Psoas muscle (tissue), 8 donors: ENCODE measurements around the gene BRPF1. TPM values are rescaled to one million over a fixed set of nuclear protein-coding genes. Genes with fewer than 3 reads are reported as not detected.

ENCODE experiments used
- ATAC-seq, 4 donors: fragments of 200-7000 bp; cut with Tn5 transposase; one replicate each; pipeline ENCODE4 v1.9.1; 2020; ENCODE audit warnings: moderate library complexity in 3 of 4, mild to moderate bottlenecking in 2 of 4
- DNase-seq, 2 donors: peaks; one replicate each; pipeline ENCODE4 v3.0.0-alpha.2; 2020
- H3K27ac ChIP-seq: fragments of 200-600 bp; one replicate; pipeline ENCODE4 v1.8.0; 2022
- H3K27me3 ChIP-seq, 3 donors: fragments of 200-600 bp in 1 of 3; one replicate each; pipeline versions ENCODE4 v1.6.1 to v1.8.0; 2013 to 2022; ENCODE audit warnings: low read length in 2 of 3, mild to moderate bottlenecking in 2 of 3, moderate library complexity in 1 of 3; ENCODE audit not compliant: insufficient read depth in 3 of 3
- H3K36me3 ChIP-seq, 2 donors: fragments of 200-600 bp in 1 of 2; one replicate each; pipeline versions ENCODE4 v1.6.1 to v1.8.0; 2013 to 2022; ENCODE audit warnings: low read depth in 1 of 2, mild to moderate bottlenecking in 1 of 2, moderate library complexity in 1 of 2; ENCODE audit not compliant: insufficient read depth in 1 of 2
- H3K4me1 ChIP-seq: fragments of 200-600 bp; one replicate; pipeline ENCODE4 v1.8.0; 2022
- H3K4me3 ChIP-seq: fragments of 200-600 bp; one replicate; pipeline ENCODE4 v1.8.0; 2022; ENCODE audit warnings: mild to moderate bottlenecking
- H3K9me3 ChIP-seq: fragments of 200-600 bp; one replicate; pipeline ENCODE4 v1.8.0; 2022
- CTCF ChIP-seq: fragments of 200-600 bp; IDR thresholded peaks from one replicate; pipeline ENCODE4 v1.8.0; 2022; ENCODE audit warnings: antibody characterized with exemption
- WGBS, 3 donors: extraction: QIAGEN DNeasy Blood & Tissue Kit; methylation state at CpG; one replicate each; pipeline versions ENCODE4 v1.1.6 to v1.1.7; 2013; 5-methylcytosine and 5-hydroxymethylcytosine counted together
- intact Hi-C, 2 donors: fragments of 100-400 bp; cut with DNase I; formaldehyde crosslinking; loops; one replicate each; pipeline versions ENCODE4 v1.11.0 to v1.14.2; 2022
- polyA plus RNA-seq, 3 donors: library from polyadenylated mRNA; stranded (reverse); fragments of 200-250 nt; gene quantifications; one replicate each; pipeline ENCODE4 v1.2.3, GENCODE V29; 2013
- total RNA-seq, 4 donors: library from RNA; stranded (reverse); fragmentation: NEBNext Ultra II Directional in 2 of 4; extraction: Animal tissue kit (Norgen Biotek cat#: 25700) in 2 of 4; gene quantifications; one replicate each; pipeline versions ENCODE4 v1.2.1 to v1.2.4, GENCODE V29; 2021 to 2023
- donor health status: healthy with polysubstance abuse.
- donor health status: DM: no; HTN: no; CAD: no; lungs with moderate emphysema.
- donor health status: Bipolar disorder and iron deficiency.
- donor health status: healthy.
- donor health status: DM: yes; HTN: yes; CAD: no.
- donor health status: DM: no; HTN: no; CAD: no.
- donor health status: DM: no; HTN: no; CAD: no.
- donor health status: DM: yes; HTN: yes; CAD: no.

Gene BRPF1
- total and polyA plus RNA-seq, 7 donors: 6.8 to 16.1 (median 9.9) TPM

- Histone ChIP-seq H3K4me1 (no peaks in the 10 kb centered on the region), H3K36me3 (no peaks in the 10 kb centered on the region), H3K9me3 (no peaks in the 10 kb centered on the region), H3K4me3 (no peak overlapping the region), H3K27ac (no peak overlapping the region), H3K27me3 (no peaks in the 10 kb centered on the region)
- intact Hi-C loops: no loop called here
- no peak for DNase-seq
- no peak for TF ChIP-seq CTCF
- ATAC-seq: no peak
- 84 to 88% (median 87%) methylated on average over 4 of the region's 4 CpGs for WGBS, 3 donors
These were observed 18.4 kb upstream of the BRPF1 start for GRCh38 chr3:9713142-9713541.

- no peaks in the 10 kb centered on the region for H3K9me3 ChIP-seq
- intact Hi-C loops: no loop called here
- ATAC-seq: no peak
- H3K27me3 ChIP-seq: no peaks in the 10 kb centered on the region
- no peaks in the 10 kb centered on the region for H3K4me1 ChIP-seq
- WGBS, 3 donors: 14 to 29% (median 21%) methylated on average over 4 of the region's 4 CpGs
- no peak overlapping the region for H3K4me3 ChIP-seq
- no peak for TF ChIP-seq CTCF
- no peaks in the 10 kb centered on the region for H3K36me3 ChIP-seq
- no peak overlapping the region for H3K27ac ChIP-seq
- no peak for DNase-seq
These were observed 16.4 kb upstream of the BRPF1 start for GRCh38 chr3:9715136-9715535.

- Histone ChIP-seq H3K9me3 (no peaks in the 10 kb centered on the region), H3K4me1 (no peaks in the 10 kb centered on the region), H3K4me3 (no peak overlapping the region), H3K27me3 (no peaks in the 10 kb centered on the region), H3K27ac (no peak overlapping the region), H3K36me3 (no peaks in the 10 kb centered on the region)
- TF ChIP-seq CTCF: peak; percentile 55
- WGBS, 3 donors: 39 to 44% (median 42%) methylated on average over 6 of the region's 6 CpGs
- intact Hi-C loops: no loop called here
- ATAC-seq: peak; percentile 93 to 98 (median 96)
- peak; percentile 70 to 78 for DNase-seq
These were observed 15.6 kb upstream of the BRPF1 start for GRCh38 chr3:9715764-9716437.

GRCh38 chr3:9716801-9717555, 14.6 kb upstream of the BRPF1 start:
- H3K9me3 ChIP-seq: no peaks in the 10 kb centered on the region
- intact Hi-C loops: no loop called here
- WGBS, 3 donors: 74 to 79% (median 77%) methylated on average over 5 of the region's 5 CpGs
- no peak for TF ChIP-seq CTCF
- H3K4me3 ChIP-seq: no peak overlapping the region
- no peaks in the 10 kb centered on the region for H3K4me1 ChIP-seq
- H3K27me3 ChIP-seq: no peaks in the 10 kb centered on the region
- no peaks in the 10 kb centered on the region for H3K36me3 ChIP-seq
- DNase-seq (no peak), ATAC-seq (no peak)
- no peak overlapping the region for H3K27ac ChIP-seq
